HepG2 (cell line): Measurements from ENCODE around the gene FZD4. TPM values are rescaled to one million over a fixed set of nuclear protein-coding genes. Genes with fewer than 3 reads are reported as not detected.

Experiments used
- ATAC-seq: fragments of 200-7000 bp; cut with Tn5 transposase; 3 replicates; pipeline ENCODE4 v1.9.1; 2020; ENCODE audit warnings: mild to moderate bottlenecking, moderate library complexity
- BruUV-seq: library from RNA; stranded (reverse); fragments of 400-500 nt; replicated peaks from 2 replicates; lab custom pipeline; 2021; lab: Mats Ljungman, UMichigan
- CTCF ChIA-PET: fragments of 300-600 bp; formaldehyde crosslinking; extraction: SDS; loops from one replicate; lab custom pipeline; 2021; ENCODE audit warnings: low total read pairs, inconsistent platforms, low intra/inter-chr PET ratio; lab: Yijun Ruan, JAX
- POLR2A ChIA-PET: fragments of 350-600 bp; sonication (Branson Sonifier 250); formaldehyde crosslinking; loops from one replicate; lab custom pipeline; 2020; ENCODE audit warnings: antibody characterized with exemption, inconsistent platforms; lab: Yijun Ruan, JAX
- DNase-seq: peaks from one replicate; pipeline ENCODE4 v3.0.0-alpha.2; 2015; ENCODE audit warnings: low spot score
- FAIRE-seq: peaks from 3 replicates; lab custom pipeline; 2011; peaks lifted over from hg19 to GRCh38; lab: Jason Lieb, UNC
- H2AFZ ChIP-seq: one replicate; pipeline ENCODE4 v1.6.1; 2011; ENCODE audit warnings: low read length, inconsistent platforms
- H3K27ac ChIP-seq: fragments of 300-600 bp; 3 replicates; pipeline ENCODE4 v1.8.0; 2011; ENCODE audit warnings: mixed run types, mild to moderate bottlenecking, mixed read lengths, low read length, inconsistent platforms; ENCODE audit not compliant: insufficient read depth; ENCODE audit errors: extremely low read length
- H3K27me3 ChIP-seq, 2 experiments: fragments of 200-600 bp in 1 of 2; 2 replicates in 1 of 2; 3 replicates in 1 of 2; pipeline versions ENCODE4 v1.6.0 to v1.8.0; 2011; ENCODE audit warnings: low read length in 2 of 2, mild to moderate bottlenecking in 2 of 2, moderate library complexity in 2 of 2, inconsistent platforms in 1 of 2; ENCODE audit not compliant: insufficient read depth in 2 of 2, control insufficient read depth in 1 of 2
- H3K36me3 ChIP-seq, 2 experiments: fragments of 200-600 bp in 1 of 2; replicated peaks in 1 of 2; 2 replicates in 1 of 2; 3 replicates in 1 of 2; pipeline versions ENCODE4 v1.5.1 to v1.8.0; 2011; ENCODE audit warnings: low read length in 2 of 2, inconsistent platforms in 1 of 2; ENCODE audit not compliant: insufficient read depth in 2 of 2, control insufficient read depth in 1 of 2
- H3K4me1 ChIP-seq: 2 replicates; pipeline ENCODE4 v1.5.1; 2012; ENCODE audit warnings: low read length, inconsistent platforms; ENCODE audit not compliant: insufficient read depth
- H3K4me2 ChIP-seq: 2 replicates; pipeline ENCODE4 v1.6.0; 2011; ENCODE audit warnings: low read depth, low read length, inconsistent platforms
- H3K4me3 ChIP-seq, 3 experiments: fragments of 200-600 bp in 1 of 3; sonication (generic), shearing (Covaris generic) in 1 of 3; replicated peaks in 1 of 3; 2 replicates each; pipeline ENCODE4 v1.5.1; 2011 to 2016; ENCODE audit warnings: low read length in 3 of 3, inconsistent platforms in 2 of 3, low read depth in 2 of 3, mild to moderate bottlenecking in 2 of 3, control low read depth in 1 of 3, mixed read lengths in 1 of 3; ENCODE audit not compliant: insufficient read depth in 1 of 3
- H3K79me2 ChIP-seq: one replicate; pipeline ENCODE4 v1.6.1; 2011; ENCODE audit warnings: low read length, inconsistent platforms; ENCODE audit not compliant: insufficient read depth
- H3K9ac ChIP-seq: 2 replicates; pipeline ENCODE4 v1.6.0; 2011; ENCODE audit warnings: mild to moderate bottlenecking, low read depth, low read length, inconsistent platforms; ENCODE audit not compliant: insufficient read depth
- H3K9me3 ChIP-seq: 2 replicates; pipeline ENCODE4 v1.5.1; 2012; ENCODE audit warnings: mild to moderate bottlenecking, low read length
- H4K20me1 ChIP-seq: 2 replicates; pipeline ENCODE4 v1.6.0; 2011; ENCODE audit warnings: inconsistent platforms, mild to moderate bottlenecking, low read length, moderate library complexity; ENCODE audit not compliant: insufficient read depth
- IKZF1 ChIP-seq: fragments of 450-650 bp; IDR thresholded peaks from 2 replicates; pipeline ENCODE4 v1.7.1; 2016
- ISL2 ChIP-seq: sonication (generic); formaldehyde crosslinking; IDR thresholded peaks from 2 replicates; pipeline ENCODE4 v1.5.0; 2020; ENCODE audit warnings: missing genetic modification reagents
- JDP2 ChIP-seq: sonication (generic); formaldehyde crosslinking; IDR thresholded peaks from 2 replicates; pipeline ENCODE4 v1.8.1; 2022; ENCODE audit warnings: missing genetic modification reagents, borderline replicate concordance
- KDM3A ChIP-seq: IDR thresholded peaks from 2 replicates; pipeline ENCODE4 v1.6.1; 2018; ENCODE audit warnings: low read depth, missing compliant biosample characterization
- PITX1 ChIP-seq: sonication (generic); formaldehyde crosslinking; IDR thresholded peaks from 2 replicates; pipeline ENCODE4 v1.5.1; 2020; ENCODE audit warnings: mild to moderate bottlenecking, missing genetic modification reagents
- SKI ChIP-seq: fragments of 450-650 bp; IDR thresholded peaks from one replicate; pipeline ENCODE4 v1.6.1; 2018; ENCODE audit warnings: mild to moderate bottlenecking; ENCODE audit not compliant: partially characterized antibody
- SP2 ChIP-seq: sonication (generic); formaldehyde crosslinking; IDR thresholded peaks from 2 replicates; pipeline ENCODE4 v1.5.1; 2020; ENCODE audit warnings: mild to moderate bottlenecking, missing genetic modification reagents
- WIZ ChIP-seq: sonication (generic); formaldehyde crosslinking; IDR thresholded peaks from 2 replicates; pipeline ENCODE4 v1.5.1; 2020; ENCODE audit warnings: mild to moderate bottlenecking, missing genetic modification reagents
- ZMAT3 ChIP-seq: sonication (generic); formaldehyde crosslinking; conservative IDR thresholded peaks from 2 replicates; pipeline ENCODE4 v1.7.0; 2021; ENCODE audit warnings: missing genetic modification reagents
- ZNF124 ChIP-seq: sonication (generic); formaldehyde crosslinking; IDR thresholded peaks from 2 replicates; pipeline ENCODE4 v1.4.0; 2020; ENCODE audit warnings: missing genetic modification reagents
- WGBS: methylation state at CpG from one replicate; pipeline ENCODE4 v1.1.6; 2017; ENCODE audit warnings: low lambda C conversion rate; 5-methylcytosine and 5-hydroxymethylcytosine counted together
- in situ Hi-C: cut with HindIII; loops from 2 replicates; pipeline ENCODE4 v1.10.0; 2017; ENCODE audit warnings: low pct_unique_long_range_greater_than_20kb; ENCODE audit not compliant: extremely low pct_ligation_motif_present
- intact Hi-C: fragments of 100-400 bp; cut with micrococcal nuclease; formaldehyde crosslinking; loops from one replicate; pipeline ENCODE4 v1.10.0; 2022; ENCODE audit not compliant: unreplicated experiment
- polyA plus RNA-seq, 8 experiments: library from polyadenylated mRNA; depleted of rRNA in 3 of 8; stranded (reverse) in 7 of 8; unstranded in 1 of 8; fragments of >200 nt; fragmentation: Illumina TruSeq in 4 of 8; extraction: Trizol in 4 of 8; gene quantifications; 2 replicates each; pipeline versions ENCODE4 v1.2.1 to v1.2.3, GENCODE V29; 2011 to 2016; ENCODE audit warnings: low read depth in 4 of 8, missing spikeins in 1 of 8, mixed read lengths in 1 of 8; ENCODE audit not compliant: insufficient read depth in 1 of 8
- total RNA-seq, 5 experiments: library from RNA; depleted of rRNA; stranded (reverse); fragments of >200 nt; fragmentation: Illumina TruSeq; extraction: Trizol; gene quantifications; 2 replicates each; pipeline ENCODE4 v1.2.3, GENCODE V29; 2016; ENCODE audit warnings: low read depth in 1 of 5
- TF ChIP-seq, protein P1 (sequence below): IDR thresholded peaks from 2 replicates; pipeline ENCODE4 v1.6.1; 2018; ENCODE audit warnings: missing genetic modification reagents, mild to moderate bottlenecking, missing compliant biosample characterization
- TF ChIP-seq, protein P2 (sequence below): sonication (generic); formaldehyde crosslinking; IDR thresholded peaks from 2 replicates; pipeline ENCODE4 v1.8.1; 2023; ENCODE audit warnings: mild to moderate bottlenecking, moderate library complexity, missing genetic modification reagents
- TF ChIP-seq, protein P3 (sequence below): sonication (generic); formaldehyde crosslinking; IDR thresholded peaks from 2 replicates; pipeline ENCODE4 v1.8.0; 2022; ENCODE audit warnings: missing genetic modification reagents, mild to moderate bottlenecking, borderline replicate concordance
- TF ChIP-seq, protein P4 (sequence below): sonication (generic); formaldehyde crosslinking; IDR thresholded peaks from 2 replicates; pipeline ENCODE4 v1.8.0; 2022; ENCODE audit warnings: low read depth, missing genetic modification reagents
- TF ChIP-seq, protein P5 (sequence below): sonication (generic); formaldehyde crosslinking; IDR thresholded peaks from 2 replicates; pipeline ENCODE4 v1.5.0; 2020; ENCODE audit warnings: mild to moderate bottlenecking, missing genetic modification reagents
- TF ChIP-seq, protein P6 (sequence below): IDR thresholded peaks from 2 replicates; pipeline ENCODE4 v1.6.1; 2016

FZD4 gene
- total and polyA plus RNA-seq, 2 of the 13 experiments (the other 11 are each of a cell fraction or from before 2014, with no cell fraction given), result 46.5 to 70.4 TPM

DNA sequence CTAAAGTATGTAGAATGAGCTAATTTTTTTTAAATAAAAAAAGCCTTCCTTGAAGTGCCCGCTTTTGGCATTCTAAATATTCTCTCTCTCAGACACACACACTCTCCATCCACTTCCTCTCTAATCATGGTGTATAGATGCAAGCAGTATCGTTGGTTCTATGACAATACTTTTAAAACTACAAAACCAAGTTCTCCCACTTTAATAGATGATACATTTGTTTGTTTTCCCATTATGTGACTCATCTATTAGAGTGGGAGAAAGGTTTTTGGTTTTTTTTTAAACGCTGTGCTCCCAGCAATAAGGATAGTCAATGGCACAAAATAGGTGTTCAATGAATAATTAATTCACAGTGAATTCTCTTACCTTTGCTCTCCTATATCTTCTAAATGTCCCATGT is 44.6 kb downstream of the FZD4 start (continued):
- TF ChIP-seq, protein P1, sequence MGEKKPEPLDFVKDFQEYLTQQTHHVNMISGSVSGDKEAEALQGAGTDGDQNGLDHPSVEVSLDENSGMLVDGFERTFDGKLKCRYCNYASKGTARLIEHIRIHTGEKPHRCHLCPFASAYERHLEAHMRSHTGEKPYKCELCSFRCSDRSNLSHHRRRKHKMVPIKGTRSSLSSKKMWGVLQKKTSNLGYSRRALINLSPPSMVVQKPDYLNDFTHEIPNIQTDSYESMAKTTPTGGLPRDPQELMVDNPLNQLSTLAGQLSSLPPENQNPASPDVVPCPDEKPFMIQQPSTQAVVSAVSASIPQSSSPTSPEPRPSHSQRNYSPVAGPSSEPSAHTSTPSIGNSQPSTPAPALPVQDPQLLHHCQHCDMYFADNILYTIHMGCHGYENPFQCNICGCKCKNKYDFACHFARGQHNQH (CRISPR knock-in tag), result no peak
- TF ChIP-seq KDM3A (CRISPR knock-in tag) (no peak), SP2 (CRISPR knock-in tag) (no peak), IKZF1 (no peak), ZMAT3 (no peak)

DNA sequence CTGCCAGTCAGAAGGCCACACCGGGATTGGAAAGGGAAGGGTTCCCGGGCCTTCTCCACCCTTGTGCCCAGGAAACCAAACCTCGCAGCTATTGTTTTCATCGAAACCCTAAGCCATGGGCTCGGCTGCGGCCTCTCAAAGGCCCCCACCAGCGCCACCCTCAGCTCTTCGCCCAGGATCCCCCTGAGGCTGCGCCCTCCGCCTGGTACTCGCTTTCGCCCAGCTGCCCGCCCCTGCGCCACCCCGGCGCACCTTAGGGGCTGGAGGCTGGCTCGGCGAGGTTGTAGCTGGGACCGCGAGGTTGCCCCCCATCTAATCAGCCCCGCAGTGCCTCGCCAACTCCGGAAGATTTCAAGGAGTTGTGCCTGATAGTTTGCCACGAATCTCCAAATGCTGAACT is 49.0 kb downstream of the FZD4 start:
- Histone ChIP-seq H3K9ac (no peak overlapping the region), H3K4me2 (no peak overlapping the region), H2AFZ (no peak overlapping the region), H3K27me3 (peaks cover 0 to 3% of the 10 kb centered on the region in 2 experiments; a peak in 3 of 5 replicates), H3K79me2 (no peaks in the 10 kb centered on the region), H3K9me3 (no peaks in the 10 kb centered on the region), H3K27ac (no peak overlapping the region), H4K20me1 (no peaks in the 10 kb centered on the region), H3K4me3 (no peak overlapping the region), H3K4me1 (no peaks in the 10 kb centered on the region), H3K36me3 (no peaks in the 10 kb centered on the region)
- intact Hi-C loops (no loop called here), in situ Hi-C loops (no loop called here)
- ATAC-seq (no peak), FAIRE-seq (no peak), DNase-seq (no peak)
- ChIA-PET CTCF (no interaction called here), POLR2A (no interaction called here)
- BruUV-seq, result no TSS peak
- WGBS, result 73% methylated on average over 8 of the region's 24 CpGs
- no peak for TF ChIP-seq ZNF124 (CRISPR knock-in tag)
- TF ChIP-seq ISL2 (CRISPR knock-in tag), result no peak
- TF ChIP-seq WIZ (CRISPR knock-in tag), result no peak
- TF ChIP-seq, protein P2, sequence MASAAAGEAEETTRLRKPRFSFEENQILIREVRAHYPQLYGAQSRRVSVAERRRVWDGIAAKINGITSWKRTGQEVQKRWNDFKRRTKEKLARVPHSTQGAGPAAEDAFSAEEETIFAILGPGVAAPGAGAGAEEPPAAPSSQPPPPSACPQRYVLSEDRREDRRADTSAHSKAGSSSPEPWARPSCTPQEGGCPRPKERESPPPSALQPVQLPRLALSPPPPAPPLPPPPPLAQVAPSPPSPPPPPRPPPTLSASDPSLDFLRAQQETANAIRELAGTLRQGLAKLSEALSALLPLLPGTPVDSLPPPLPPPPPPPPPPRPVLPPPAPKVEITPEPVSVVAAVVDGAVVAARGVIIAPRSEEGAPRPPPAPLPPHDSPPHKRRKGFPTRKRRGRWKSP (CRISPR knock-in tag), result no peak
- TF ChIP-seq, protein P3, sequence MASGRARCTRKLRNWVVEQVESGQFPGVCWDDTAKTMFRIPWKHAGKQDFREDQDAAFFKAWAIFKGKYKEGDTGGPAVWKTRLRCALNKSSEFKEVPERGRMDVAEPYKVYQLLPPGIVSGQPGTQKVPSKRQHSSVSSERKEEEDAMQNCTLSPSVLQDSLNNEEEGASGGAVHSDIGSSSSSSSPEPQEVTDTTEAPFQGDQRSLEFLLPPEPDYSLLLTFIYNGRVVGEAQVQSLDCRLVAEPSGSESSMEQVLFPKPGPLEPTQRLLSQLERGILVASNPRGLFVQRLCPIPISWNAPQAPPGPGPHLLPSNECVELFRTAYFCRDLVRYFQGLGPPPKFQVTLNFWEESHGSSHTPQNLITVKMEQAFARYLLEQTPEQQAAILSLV, result no peak
- TF ChIP-seq, protein P4, sequence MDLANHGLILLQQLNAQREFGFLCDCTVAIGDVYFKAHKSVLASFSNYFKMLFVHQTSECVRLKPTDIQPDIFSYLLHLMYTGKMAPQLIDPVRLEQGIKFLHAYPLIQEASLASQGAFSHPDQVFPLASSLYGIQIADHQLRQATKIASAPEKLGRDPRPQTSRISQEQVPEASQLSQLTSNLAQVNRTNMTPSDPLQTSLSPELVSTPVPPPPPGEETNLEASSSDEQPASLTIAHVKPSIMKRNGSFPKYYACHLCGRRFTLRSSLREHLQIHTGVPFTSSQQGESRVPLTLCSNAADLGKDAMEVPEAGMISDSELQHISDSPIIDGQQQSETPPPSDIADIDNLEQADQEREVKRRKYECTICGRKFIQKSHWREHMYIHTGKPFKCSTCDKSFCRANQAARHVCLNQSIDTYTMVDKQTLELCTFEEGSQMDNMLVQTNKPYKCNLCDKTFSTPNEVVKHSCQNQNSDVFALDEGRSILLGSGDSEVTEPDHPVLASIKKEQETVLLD (CRISPR knock-in tag), result no peak
- TF ChIP-seq, protein P5, sequence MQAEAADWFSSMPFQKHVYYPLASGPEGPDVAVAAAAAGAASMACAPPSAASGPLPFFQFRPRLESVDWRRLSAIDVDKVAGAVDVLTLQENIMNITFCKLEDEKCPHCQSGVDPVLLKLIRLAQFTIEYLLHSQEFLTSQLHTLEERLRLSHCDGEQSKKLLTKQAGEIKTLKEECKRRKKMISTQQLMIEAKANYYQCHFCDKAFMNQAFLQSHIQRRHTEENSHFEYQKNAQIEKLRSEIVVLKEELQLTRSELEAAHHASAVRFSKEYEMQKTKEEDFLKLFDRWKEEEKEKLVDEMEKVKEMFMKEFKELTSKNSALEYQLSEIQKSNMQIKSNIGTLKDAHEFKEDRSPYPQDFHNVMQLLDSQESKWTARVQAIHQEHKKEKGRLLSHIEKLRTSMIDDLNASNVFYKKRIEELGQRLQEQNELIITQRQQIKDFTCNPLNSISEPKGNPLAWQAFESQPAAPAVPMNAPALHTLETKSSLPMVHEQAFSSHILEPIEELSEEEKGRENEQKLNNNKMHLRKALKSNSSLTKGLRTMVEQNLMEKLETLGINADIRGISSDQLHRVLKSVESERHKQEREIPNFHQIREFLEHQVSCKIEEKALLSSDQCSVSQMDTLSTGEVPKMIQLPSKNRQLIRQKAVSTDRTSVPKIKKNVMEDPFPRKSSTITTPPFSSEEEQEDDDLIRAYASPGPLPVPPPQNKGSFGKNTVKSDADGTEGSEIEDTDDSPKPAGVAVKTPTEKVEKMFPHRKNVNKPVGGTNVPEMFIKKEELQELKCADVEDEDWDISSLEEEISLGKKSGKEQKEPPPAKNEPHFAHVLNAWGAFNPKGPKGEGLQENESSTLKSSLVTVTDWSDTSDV (CRISPR knock-in tag), result no peak
- TF ChIP-seq PITX1 (CRISPR knock-in tag), result no peak
- TF ChIP-seq SKI, result no peak
- TF ChIP-seq JDP2 (CRISPR knock-in tag), result no peak
- TF ChIP-seq, protein P6, sequence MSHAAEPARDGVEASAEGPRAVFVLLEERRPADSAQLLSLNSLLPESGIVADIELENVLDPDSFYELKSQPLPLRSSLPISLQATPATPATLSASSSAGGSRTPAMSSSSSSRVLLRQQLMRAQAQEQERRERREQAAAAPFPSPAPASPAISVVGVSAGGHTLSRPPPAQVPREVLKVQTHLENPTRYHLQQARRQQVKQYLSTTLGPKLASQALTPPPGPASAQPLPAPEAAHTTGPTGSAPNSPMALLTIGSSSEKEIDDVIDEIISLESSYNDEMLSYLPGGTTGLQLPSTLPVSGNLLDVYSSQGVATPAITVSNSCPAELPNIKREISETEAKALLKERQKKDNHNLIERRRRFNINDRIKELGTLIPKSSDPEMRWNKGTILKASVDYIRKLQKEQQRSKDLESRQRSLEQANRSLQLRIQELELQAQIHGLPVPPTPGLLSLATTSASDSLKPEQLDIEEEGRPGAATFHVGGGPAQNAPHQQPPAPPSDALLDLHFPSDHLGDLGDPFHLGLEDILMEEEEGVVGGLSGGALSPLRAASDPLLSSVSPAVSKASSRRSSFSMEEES (CRISPR knock-in tag), result no peak
